DMS79 treated with DMSO at 0.1 percent for 48 hours (cell line): Measurements from ENCODE around the gene PFDN4.

ENCODE experiments used
- DNase-seq: peaks from one replicate; lab custom pipeline; 2025; lab: John Stamatoyannopoulos, UW

PFDN4 gene

GRCh38 chr20:54207743-54208547, at the start of gene PFDN4:
Gene PFDN4 (plus strand): TSS chr20:54208087. CDS start chr20:54208101, 14 bp downstream.
- DNase-seq = peak; percentile 79

DNA sequence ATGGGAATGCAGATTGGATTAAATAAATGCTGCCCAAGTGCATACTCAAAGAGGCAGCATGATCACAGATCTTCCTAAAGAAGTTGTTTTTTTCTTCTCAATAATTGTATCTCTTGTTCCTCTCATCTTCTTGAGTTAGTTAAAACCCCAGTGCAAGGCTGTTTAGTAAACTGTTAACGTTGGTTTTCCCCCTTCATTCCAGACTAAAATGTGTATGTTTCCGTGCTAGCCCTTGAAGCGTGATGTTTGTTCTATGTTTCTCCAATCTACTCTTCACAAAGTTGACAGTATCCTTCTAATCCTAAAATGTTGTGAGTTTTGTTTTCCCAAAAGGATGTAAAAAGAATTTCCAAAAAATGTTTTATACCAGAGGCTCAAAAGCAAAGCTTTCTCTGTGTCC, 49.7 kb upstream of the PFDN4 start:
- no peak for DNase-seq

GRCh38 chr20:54158856-54159418, 49.0 kb upstream of the PFDN4 start:
- DNase-seq = no peak

- no peak for DNase-seq
Measured at GRCh38 chr20:54160065-54161007, 47.6 kb upstream of the PFDN4 start.

- DNase-seq = no peak
Measured at GRCh38 chr20:54161008-54161820, 46.7 kb upstream of the PFDN4 start.

- DNase-seq = no peak
Measured at GRCh38 chr20:54161821-54162149, 46.1 kb upstream of the PFDN4 start.

DNA sequence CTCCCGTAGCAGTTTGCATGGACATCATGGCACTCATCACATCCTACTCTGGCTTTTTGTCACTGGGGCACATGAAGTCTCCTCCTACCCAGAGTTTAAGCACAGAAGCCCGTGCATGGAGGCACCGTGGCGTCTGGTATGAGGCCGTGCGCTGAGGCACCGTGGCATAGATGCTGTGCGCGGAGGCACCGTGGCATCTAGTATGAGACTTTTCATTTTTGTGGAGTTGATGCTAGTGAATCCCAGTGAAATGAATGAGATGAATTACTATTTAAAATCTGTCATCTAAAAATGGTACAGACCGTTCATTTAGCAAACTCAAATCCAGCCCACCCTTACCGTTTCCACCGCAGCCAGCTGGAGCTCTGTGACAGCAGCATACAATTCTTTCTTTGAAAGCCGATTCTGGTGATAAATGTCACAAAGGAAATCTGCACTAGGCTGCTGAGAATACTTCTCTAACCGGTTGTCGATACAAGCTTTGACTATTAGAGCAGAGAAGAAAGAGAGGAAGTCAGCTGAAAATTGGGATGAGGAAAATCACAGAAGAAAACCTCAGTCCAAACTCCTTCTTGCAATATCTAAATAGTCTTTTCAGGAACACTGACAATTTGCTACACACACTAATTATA, 45.4 kb upstream of the PFDN4 start:
- no peak for DNase-seq

DNA sequence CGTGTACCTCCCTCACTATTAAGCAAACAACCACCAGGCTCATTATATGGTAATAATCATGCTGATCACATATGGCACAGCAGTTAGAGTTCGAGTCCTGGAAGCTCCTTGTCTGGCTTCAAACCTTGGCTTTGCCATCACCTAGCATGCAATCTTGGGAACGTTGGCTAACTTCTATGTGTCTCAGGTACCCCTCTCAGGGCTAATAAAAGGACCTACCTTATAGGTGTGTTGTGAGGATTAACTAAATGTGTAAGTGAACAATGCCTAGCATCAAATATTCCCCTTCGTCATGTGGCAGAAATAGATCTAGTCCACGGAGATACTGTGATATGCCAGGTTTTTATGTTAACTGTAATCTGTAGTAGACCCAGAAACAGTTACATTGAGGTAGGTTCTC, 44.5 kb upstream of the PFDN4 start:
- DNase-seq = no peak

GRCh38 chr20:54165014-54165413, 42.9 kb upstream of the PFDN4 start:
- no peak for DNase-seq

DNA sequence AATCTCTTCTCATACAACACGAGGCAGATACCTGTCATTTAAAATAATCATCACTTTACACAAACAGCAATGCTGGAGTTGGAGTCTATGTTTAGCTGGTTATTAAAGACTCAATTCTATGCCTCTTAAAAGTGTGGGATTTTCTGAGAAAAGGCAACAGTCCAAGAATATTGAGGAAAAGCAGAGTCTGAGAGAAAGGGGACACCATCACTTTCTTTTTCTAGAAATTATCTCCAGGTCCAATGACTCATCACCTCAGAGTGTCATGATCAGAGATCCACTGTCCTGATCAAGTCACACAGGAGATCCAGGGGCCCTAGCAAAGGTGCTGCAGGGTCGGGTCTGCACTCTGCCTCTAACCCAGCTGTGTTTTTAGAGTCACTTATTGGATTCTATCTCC, 42.1 kb upstream of the PFDN4 start:
- DNase-seq = no peak

GRCh38 chr20:54166987-54167662, 40.8 kb upstream of the PFDN4 start:
- no peak for DNase-seq

DNA sequence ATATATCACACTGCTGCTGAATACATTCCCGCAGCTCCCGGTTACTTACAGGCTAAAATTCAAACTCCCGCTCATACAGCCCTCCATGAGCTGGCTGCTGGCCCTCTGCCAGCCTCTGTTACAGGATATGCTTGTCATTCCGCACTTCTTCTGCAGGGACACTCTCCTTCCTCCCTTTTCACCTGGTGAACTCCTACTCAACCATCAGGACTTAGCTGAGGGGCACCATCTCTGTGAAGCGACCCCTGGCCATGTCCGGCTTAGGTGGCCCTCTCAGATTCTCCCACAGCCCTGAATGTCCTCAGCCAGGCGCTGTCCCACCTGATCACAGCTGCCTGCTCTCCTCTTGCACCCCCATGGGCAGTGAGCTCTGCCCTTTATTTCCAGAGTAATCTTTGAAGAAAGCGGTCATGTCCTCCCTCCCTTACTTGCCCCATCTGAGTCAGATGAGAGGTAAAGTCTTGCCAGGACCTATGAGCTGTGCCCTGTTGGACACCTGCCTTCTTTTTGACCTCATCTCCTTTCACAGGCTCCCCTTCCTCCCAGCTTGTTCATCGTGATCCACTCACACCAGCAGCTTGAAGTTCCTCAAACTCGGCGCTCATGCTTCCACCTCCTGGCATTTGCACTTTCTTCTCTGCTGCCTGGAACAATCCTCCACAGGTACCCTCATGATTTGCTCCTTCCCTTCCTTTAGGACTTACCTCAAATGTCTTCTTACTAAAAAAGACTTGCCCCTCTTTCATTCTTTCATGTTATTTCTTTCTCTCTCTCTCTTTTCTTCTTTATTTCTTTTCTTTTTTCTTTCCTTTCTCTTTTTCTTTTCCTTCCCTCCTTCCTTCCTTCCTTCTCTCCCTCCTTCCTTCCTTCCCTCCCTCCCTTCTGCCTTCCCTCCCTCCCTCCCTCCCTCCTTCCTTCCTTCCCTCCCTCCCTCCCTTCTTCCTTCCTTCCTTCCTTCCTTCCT, 39.7 kb upstream of the PFDN4 start:
- DNase-seq = no peak

DNA sequence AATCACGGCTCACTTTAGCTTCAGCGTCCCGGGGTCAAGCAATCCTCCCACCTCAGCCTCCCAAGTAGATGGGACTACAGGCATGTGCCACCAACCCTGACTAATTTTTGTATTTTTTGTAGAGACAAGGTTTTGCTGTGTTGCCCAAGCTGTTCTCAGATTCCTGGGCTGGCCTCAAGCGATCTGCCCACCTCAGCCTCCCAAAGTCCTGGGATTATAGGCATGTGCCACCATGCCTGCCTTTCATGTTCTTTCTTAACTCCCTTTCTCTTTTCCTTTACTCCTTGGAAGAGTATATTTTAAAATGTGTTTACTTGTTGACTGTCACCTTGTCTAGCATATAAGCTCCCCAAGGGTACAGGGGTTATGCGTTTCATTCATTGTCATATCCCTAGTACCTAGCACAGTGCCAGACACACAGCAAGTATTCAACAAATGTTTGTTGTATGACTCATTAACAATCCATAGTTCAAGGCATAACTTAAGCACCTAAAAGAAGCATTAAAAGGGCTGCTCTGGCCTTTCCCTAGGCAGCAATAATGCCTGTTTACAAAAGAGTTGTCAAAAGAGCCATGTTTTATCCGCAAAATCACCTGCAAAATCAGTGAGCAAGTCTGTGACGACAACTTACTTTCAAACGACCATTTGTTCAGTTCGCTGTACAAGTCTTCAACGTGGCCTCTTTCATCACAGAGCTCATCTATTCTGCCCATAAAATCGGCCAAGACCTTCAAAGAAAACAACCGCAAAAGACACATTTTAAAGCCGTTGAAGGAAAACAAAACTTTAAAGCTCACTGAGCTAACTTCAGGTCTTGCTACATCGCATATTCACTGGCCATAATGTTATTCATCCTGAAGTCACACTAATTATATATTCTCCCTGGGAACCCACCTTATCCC, 38.7 kb upstream of the PFDN4 start:
- no peak for DNase-seq

DNA sequence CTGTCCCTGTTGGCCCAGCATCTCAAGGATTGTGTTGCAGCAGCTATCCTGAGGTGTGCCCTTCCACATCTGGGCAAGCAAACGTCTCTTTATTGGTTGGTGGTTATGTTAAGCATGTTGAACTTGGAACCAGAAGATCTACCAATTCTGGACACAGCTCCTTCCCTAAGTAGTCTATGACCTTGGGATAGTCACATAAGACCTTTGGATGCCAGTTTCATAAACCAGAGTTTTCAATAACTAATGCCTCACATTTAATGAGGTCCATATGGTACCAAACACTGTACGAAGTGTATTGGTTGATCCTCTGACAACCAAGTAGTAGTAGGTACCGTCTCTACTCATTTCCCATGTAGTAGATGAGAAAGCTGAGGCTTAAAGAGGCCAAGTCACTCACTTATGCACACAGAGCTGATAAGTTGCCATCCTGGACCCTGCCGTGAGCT, 37.8 kb upstream of the PFDN4 start:
- no peak for DNase-seq

GRCh38 chr20:54170963-54171362, 36.9 kb upstream of the PFDN4 start:
- no peak for DNase-seq

DNA sequence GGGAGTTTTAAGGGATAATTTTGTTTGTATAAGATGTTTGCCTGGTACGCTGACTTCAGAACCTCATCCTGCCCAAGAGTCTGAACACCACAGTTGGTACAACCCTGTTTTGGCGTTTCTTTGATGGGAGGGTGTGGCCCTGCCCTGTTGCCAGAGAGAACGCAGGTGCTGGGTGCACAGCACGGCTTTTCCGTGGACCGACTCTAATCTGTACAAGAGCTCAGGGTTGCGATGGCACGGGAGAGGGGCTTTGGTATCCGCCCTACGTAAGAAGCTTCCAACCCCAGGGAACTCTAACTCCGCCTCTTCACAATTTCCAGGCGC, 35.4 kb upstream of the PFDN4 start:
- no peak for DNase-seq

DNA sequence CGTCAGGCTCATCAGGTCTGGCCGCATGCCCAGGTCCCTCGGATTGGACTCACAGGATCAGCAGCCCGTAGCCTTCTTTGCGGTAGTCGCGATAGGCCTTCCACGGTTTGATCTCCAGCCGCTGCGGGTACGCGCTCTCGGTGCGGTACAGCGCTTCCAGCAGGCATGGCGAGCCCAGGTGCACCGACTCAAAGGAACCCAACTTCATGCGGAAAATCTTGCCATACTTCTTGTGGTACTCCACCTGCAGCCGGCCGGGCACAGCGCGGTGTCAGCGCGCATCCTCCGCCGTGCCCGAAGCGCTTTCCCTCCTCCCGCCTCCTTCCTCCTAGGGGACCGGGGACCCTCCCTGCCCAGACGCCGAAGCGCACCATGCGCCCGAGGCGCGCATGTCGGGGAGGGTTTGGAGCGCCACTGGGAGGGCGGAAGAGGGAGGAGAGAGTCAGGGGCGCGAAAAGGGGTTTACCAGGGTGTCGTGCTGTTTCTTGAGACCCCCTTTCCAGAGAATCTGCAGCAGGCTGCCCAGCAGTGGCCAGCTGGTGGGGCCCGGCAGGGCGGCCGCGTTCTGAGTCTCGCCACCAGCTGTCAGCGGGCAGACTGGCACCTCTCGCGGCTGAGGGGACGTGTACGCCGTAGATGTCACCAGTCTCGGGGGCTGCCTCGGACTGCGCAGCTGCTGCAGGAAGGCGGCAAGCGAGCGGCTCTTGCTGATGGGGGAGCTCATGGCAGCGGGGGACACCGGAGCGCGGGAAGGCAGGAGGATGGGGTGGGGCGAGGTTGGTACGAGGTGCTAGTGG, 34.8 kb upstream of the PFDN4 start:
- DNase-seq = peak; percentile 12
